Muscle of leg (tissue), 11 donors: ENCODE results near the gene HOMEZ. TPM values are rescaled to one million over a fixed set of nuclear protein-coding genes. Genes with fewer than 3 reads are reported as not detected.
"Not testable (repeated sequence)": the region's sequence is repeated elsewhere in the genome, so short reads cannot be mapped to it uniquely, and the experiment has no call there.

ENCODE experiments used
- DNase-seq: peaks from one replicate; pipeline ENCODE4 v3.0.0; 2013
- H3K27ac ChIP-seq: one replicate; pipeline ENCODE4 v1.5.1; 2013; ENCODE audit warnings: mild to moderate bottlenecking, low read length, control low read depth
- H3K27me3 ChIP-seq: one replicate; pipeline ENCODE4 v1.6.1; 2013; ENCODE audit warnings: low read length; ENCODE audit not compliant: control insufficient read depth, insufficient read depth
- H3K36me3 ChIP-seq: one replicate; pipeline ENCODE4 v1.6.1; 2013; ENCODE audit warnings: low read length; ENCODE audit not compliant: control insufficient read depth, insufficient read depth
- H3K4me1 ChIP-seq: one replicate; pipeline ENCODE4 v1.6.1; 2013; ENCODE audit warnings: low read length; ENCODE audit not compliant: control insufficient read depth, insufficient read depth
- H3K4me3 ChIP-seq: one replicate; pipeline ENCODE4 v1.5.1; 2013; ENCODE audit warnings: low read length, control low read depth
- H3K9me3 ChIP-seq: replicated peaks from 2 replicates; pipeline ENCODE4 v1.6.1; 2013; ENCODE audit warnings: low read depth, low read length; ENCODE audit not compliant: control insufficient read depth
- WGBS: methylation state at CpG from one replicate; pipeline ENCODE4 v1.1.5; 2013; ENCODE audit warnings: missing lambda C conversion rate; ENCODE audit not compliant: insufficient coverage; 5-methylcytosine and 5-hydroxymethylcytosine counted together
- polyA plus RNA-seq, 8 donors: library from polyadenylated mRNA; unstranded; fragments of 120-200 nt; gene quantifications; one replicate each; pipeline versions ENCODE4 v1.2.1 to v1.2.3, GENCODE V29; 2013; ENCODE audit warnings: inconsistent platforms in 1 of 8, low replicate concordance in 1 of 8; ENCODE audit not compliant: insufficient read length in 8 of 8, insufficient read depth in 1 of 8
- total RNA-seq: library from RNA; stranded (reverse); fragments of 120-200 nt; gene quantifications from one replicate; pipeline ENCODE4 v1.2.4, GENCODE V29; 2013

HOMEZ gene
- total and polyA plus RNA-seq, 9 donors = 8.6 to 12.6 (median 10.9) TPM

GRCh38 chr14:23277928-23278327 lies 8.0 kb downstream of the HOMEZ start:
- DNase-seq, H3K4me1 ChIP-seq, H3K4me3 ChIP-seq, H3K27ac ChIP-seq, H3K27me3 ChIP-seq, H3K36me3 ChIP-seq, H3K9me3 ChIP-seq: not testable (repeated sequence)
- WGBS = no CpG with 5 or more reads among the region's 6 CpGs

- H3K36me3 ChIP-seq = peaks cover 10% of the 10 kb centered on the region
- H3K4me3 ChIP-seq = no peak overlapping the region
- peak overlapping the region; percentile 29 for H3K27ac ChIP-seq
- 89% methylated on average over 3 of the region's 3 CpGs for WGBS
- no peaks in the 10 kb centered on the region for H3K27me3 ChIP-seq
- DNase-seq = no peak
- no peaks in the 10 kb centered on the region for H3K9me3 ChIP-seq
- H3K4me1 ChIP-seq = no peaks in the 10 kb centered on the region
These were observed 8.7 kb downstream of the HOMEZ start for GRCh38 chr14:23277189-23277588.

GRCh38 chr14:23275412-23275811 lies 10.5 kb downstream of the HOMEZ start:
- Histone ChIP-seq H3K9me3 (no peaks in the 10 kb centered on the region), H3K36me3 (peaks cover 10% of the 10 kb centered on the region), H3K27me3 (no peaks in the 10 kb centered on the region), H3K4me1 (no peaks in the 10 kb centered on the region), H3K4me3 (no peak overlapping the region), H3K27ac (no peak overlapping the region)
- 57% methylated on average over 1 of the region's 2 CpGs for WGBS
- DNase-seq = no peak

- no peaks in the 10 kb centered on the region for H3K36me3 ChIP-seq
- H3K27me3 ChIP-seq = no peaks in the 10 kb centered on the region
- H3K27ac ChIP-seq = no peak overlapping the region
- DNase-seq = no peak
- H3K9me3 ChIP-seq = no peaks in the 10 kb centered on the region
- H3K4me3 ChIP-seq = no peak overlapping the region
- 100% methylated on average over 2 of the region's 7 CpGs for WGBS
- H3K4me1 ChIP-seq = no peaks in the 10 kb centered on the region
These were observed 16.7 kb downstream of the HOMEZ start for GRCh38 chr14:23269193-23269592.

GRCh38 chr14:23260849-23261248 lies 25.1 kb downstream of the HOMEZ start:
- 77% methylated on average over 7 of the region's 8 CpGs for WGBS
- H3K27me3 ChIP-seq, H3K36me3 ChIP-seq, DNase-seq, H3K4me3 ChIP-seq, H3K27ac ChIP-seq, H3K9me3 ChIP-seq, H3K4me1 ChIP-seq: not testable (repeated sequence)

- Histone ChIP-seq H3K4me1 (no peaks in the 10 kb centered on the region), H3K36me3 (no peaks in the 10 kb centered on the region), H3K9me3 (no peaks in the 10 kb centered on the region), H3K27ac (no peak overlapping the region), H3K27me3 (no peaks in the 10 kb centered on the region), H3K4me3 (no peak overlapping the region)
- DNase-seq = no peak
These were observed 26.5 kb downstream of the HOMEZ start for GRCh38 chr14:23259426-23259825.

- no peaks in the 10 kb centered on the region for H3K4me1 ChIP-seq
- no peak overlapping the region for H3K27ac ChIP-seq
- peak; percentile 58 for DNase-seq
- H3K4me3 ChIP-seq = no peak overlapping the region
- no peaks in the 10 kb centered on the region for H3K27me3 ChIP-seq
- no peaks in the 10 kb centered on the region for H3K9me3 ChIP-seq
- H3K36me3 ChIP-seq = no peaks in the 10 kb centered on the region
- WGBS = 60% methylated on average over 2 of the region's 5 CpGs
These were observed 27.7 kb downstream of the HOMEZ start for GRCh38 chr14:23258256-23258655.

GRCh38 chr14:23252420-23253333 lies 33.3 kb downstream of the HOMEZ start:
- H3K4me1 ChIP-seq = no peaks in the 10 kb centered on the region
- H3K27me3 ChIP-seq = peaks cover 2% of the 10 kb centered on the region
- H3K36me3 ChIP-seq = no peaks in the 10 kb centered on the region
- DNase-seq = no peak
- WGBS = 40% methylated on average over 2 of the region's 4 CpGs
- H3K27ac ChIP-seq = no peak overlapping the region
- H3K9me3 ChIP-seq = no peaks in the 10 kb centered on the region
- H3K4me3 ChIP-seq = no peak overlapping the region

GRCh38 chr14:23252006-23252405 lies 33.9 kb downstream of the HOMEZ start:
- H3K36me3 ChIP-seq = no peaks in the 10 kb centered on the region
- H3K27me3 ChIP-seq = peaks cover 2% of the 10 kb centered on the region
- no peaks in the 10 kb centered on the region for H3K9me3 ChIP-seq
- no peak overlapping the region for H3K4me3 ChIP-seq
- no peaks in the 10 kb centered on the region for H3K4me1 ChIP-seq
- no CpG with 5 or more reads among the region's 3 CpGs for WGBS
- H3K27ac ChIP-seq = no peak overlapping the region
- DNase-seq = no peak

- 94% methylated on average over 2 of the region's 6 CpGs for WGBS
- Histone ChIP-seq H3K4me1 (no peaks in the 10 kb centered on the region), H3K27me3 (peaks cover 2% of the 10 kb centered on the region), H3K27ac (no peak overlapping the region), H3K4me3 (no peak overlapping the region), H3K9me3 (no peaks in the 10 kb centered on the region), H3K36me3 (no peaks in the 10 kb centered on the region)
- no peak for DNase-seq
These were observed 36.1 kb downstream of the HOMEZ start for GRCh38 chr14:23249824-23250223.
